Measurements from ENCODE around the gene KRTAP4-12. TPM values are rescaled to one million over a fixed set of nuclear protein-coding genes. Genes with fewer than 3 reads are reported as not detected.
"Not testable (repeated sequence)": the region's sequence is repeated elsewhere in the genome, so short reads cannot be mapped to it uniquely, and the experiment has no call there.

KRTAP4-12 gene
- total RNA-seq, 1 donor, result not detected

DNA sequence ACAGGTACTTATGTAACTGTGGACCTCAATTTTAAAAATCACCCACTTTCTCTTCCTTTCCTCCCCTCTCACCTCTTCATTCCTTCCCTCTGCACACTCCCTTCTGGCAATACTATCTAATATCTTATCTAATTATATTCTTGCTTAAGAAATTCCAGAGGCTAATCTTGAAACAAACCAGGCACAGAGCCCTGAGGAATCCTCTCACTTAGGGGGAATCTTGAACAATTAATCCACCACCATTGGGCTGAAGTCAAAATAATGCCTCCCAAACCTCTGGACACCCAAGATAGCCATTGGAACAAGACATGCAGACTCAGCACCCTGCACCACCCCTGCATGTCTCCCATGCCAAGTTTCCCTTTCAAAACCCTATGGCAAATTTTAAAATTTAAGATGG is 17.4 kb upstream of the KRTAP4-12 start:
- no peak overlapping the region for H3K4me3 ChIP-seq (ENCODE audit: low read depth, low read length)
- no peak for DNase-seq (ENCODE audit: low read depth)
- TF ChIP-seq, protein P1, sequence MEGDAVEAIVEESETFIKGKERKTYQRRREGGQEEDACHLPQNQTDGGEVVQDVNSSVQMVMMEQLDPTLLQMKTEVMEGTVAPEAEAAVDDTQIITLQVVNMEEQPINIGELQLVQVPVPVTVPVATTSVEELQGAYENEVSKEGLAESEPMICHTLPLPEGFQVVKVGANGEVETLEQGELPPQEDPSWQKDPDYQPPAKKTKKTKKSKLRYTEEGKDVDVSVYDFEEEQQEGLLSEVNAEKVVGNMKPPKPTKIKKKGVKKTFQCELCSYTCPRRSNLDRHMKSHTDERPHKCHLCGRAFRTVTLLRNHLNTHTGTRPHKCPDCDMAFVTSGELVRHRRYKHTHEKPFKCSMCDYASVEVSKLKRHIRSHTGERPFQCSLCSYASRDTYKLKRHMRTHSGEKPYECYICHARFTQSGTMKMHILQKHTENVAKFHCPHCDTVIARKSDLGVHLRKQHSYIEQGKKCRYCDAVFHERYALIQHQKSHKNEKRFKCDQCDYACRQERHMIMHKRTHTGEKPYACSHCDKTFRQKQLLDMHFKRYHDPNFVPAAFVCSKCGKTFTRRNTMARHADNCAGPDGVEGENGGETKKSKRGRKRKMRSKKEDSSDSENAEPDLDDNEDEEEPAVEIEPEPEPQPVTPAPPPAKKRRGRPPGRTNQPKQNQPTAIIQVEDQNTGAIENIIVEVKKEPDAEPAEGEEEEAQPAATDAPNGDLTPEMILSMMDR (IDR thresholded peaks at IDR 0.05; ENCODE audit: insufficient read depth, low read depth, low read length), result no peak

DNA sequence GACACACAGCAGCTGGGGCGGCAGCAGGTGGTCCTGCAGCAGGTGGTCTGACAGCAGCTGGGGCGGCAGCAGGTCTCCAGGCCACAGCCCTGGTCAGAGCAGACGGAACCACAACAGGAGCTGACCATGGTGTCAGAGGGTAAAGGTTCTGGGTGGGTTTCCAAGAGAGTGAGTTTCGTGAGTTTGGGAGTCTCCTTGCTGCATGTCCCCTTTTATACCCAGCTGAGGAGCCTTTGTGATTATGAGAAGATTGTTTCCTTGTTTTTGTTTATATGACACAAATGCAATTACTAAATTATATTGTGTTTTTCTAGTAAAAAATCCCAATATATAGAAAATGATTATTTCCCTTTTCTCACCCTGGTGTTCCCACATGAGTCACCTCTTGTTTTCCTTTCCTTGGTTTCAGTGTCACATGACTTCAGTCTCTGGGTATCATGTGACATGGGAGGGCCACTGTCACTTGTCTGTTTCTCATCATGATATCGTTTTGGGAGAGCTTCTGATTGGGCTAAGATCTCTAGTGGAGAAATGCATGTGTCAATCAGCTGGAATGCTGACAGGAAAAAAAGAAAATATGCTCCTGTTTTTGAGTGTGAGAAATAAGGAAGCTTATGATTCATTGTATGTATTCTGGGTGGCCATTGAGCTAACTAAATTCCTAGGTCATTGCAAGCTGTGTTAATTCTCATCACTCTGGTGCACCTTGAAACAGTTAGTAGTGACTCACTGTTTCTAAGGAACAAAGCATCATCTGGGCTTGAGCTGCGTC is 16.6 kb upstream of the KRTAP4-12 start, which contains the start of gene KRTAP4-6:
Gene KRTAP4-6, minus strand, starts transcription at position 185 of the 772 bp plus-strand sequence. Its CDS starts 57 bp downstream, at position 128.
- TF ChIP-seq, protein P1 (IDR thresholded peaks at IDR 0.05; ENCODE audit: insufficient read depth, low read depth, low read length), result no peak
- no peak within 1 kb of the TSS for H3K4me3 ChIP-seq (ENCODE audit: low read depth, low read length)
- peak; percentile 15 for DNase-seq (ENCODE audit: low read depth)

DNA sequence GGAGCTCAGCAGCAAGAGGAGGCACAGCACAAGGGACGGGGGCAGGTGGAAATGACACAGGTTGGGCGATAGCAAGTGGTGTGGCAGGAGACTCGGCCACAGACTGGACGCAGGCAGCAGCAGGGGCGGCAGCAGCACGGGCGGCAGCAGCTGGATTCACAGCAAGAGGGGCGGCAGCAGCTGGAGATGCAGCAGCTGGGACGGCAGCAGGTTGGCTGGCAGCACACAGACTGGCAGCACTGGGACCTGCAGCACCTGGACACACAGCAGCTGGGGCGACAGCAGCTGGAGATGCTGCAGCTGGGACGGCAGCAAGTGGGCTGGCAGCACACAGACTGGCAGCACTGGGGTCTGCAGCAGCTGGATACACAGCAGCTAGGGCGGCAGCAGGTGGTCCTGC is 15.9 kb upstream of the KRTAP4-12 start:
- H3K4me3 ChIP-seq (ENCODE audit: low read depth, low read length); DNase-seq (ENCODE audit: low read depth): not testable (repeated sequence)

DNA sequence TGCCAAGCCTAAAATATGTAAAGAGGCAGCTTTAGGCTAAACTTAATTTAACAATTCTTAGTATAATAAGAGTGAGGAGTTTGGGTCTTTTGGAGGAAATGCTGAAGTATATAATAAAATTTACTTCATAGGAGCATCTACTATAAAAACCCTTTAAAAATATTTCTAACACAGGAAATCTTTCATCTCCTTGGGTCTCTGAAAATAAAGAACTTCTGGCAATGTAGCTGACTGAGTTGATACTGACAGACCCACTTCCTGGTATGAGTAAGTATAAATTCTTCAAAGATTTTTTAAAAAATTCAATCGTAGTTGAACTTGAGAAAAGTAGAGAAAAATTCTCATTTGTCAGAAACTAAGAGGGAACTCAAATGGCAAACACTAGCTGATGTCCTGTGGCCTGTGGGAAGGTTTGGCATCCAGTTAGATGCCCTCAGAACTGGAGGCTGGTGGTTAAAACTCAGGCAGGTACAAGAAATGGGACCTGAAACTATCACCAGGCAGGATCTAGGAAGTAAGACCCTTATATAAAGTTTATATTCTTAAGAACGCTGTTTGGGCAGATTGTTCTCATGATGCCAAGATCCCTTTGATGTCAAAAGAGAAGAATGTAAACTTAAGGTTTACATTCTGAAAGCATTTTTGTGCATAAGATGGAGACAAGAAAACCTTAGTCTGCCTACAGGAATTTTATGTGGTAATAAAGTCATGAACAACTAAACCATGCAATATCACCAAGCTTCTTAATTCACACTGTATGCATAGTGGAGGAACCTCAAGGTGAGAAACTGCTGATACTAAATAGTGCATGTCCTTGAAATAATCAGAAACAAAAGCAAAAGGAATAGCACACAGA is 10.1 kb upstream of the KRTAP4-12 start:
- TF ChIP-seq, protein P1 (IDR thresholded peaks at IDR 0.05; ENCODE audit: insufficient read depth, low read depth, low read length), result no peak
- DNase-seq (ENCODE audit: low read depth), result no peak
- no peak overlapping the region for H3K4me3 ChIP-seq (ENCODE audit: low read depth, low read length)

DNA sequence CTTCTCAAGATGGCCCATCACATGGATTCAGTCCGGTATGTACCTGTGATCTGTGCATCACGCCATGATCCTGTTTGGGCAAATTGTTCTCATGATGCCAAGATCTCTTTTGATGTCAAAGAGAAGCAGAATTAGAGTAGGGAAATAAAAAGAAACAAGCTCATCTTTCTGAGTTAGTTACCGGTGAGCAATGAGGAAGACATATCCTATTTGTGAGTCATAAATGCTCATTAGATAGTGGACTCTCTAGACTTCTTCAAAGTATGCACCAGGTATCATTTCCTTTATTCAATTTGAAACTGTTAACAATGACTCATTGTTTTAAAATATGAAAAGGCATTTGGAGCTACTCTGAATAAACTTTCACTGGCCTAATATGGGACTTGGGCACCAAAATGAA is 8.0 kb upstream of the KRTAP4-12 start:
- H3K4me3 ChIP-seq (ENCODE audit: low read depth, low read length), result no peak overlapping the region
- TF ChIP-seq, protein P1 (IDR thresholded peaks at IDR 0.05; ENCODE audit: insufficient read depth, low read depth, low read length), result no peak
- no peak for DNase-seq (ENCODE audit: low read depth)

DNA sequence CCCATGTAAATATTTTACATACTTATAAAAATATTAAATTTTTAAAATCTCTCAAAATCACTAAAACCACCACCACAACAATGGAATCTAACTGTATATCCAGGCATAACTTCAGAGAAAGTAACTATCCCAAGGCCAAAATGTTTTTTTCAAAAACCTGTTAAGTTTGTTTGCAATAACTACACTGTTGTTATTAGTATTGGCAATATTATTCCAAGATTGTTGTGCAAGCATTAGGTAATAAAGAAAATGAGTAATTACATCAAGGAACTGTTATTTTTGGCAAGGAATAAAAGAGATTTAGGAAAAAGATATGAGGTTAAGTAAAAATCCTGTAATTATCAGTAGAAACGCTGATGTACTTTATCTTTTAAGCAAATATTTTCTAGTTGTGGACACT is 3.4 kb upstream of the KRTAP4-12 start:
- no peak overlapping the region for H3K4me3 ChIP-seq (ENCODE audit: low read depth, low read length)
- no peak for DNase-seq (ENCODE audit: low read depth)
- TF ChIP-seq, protein P1 (IDR thresholded peaks at IDR 0.05; ENCODE audit: insufficient read depth, low read depth, low read length), result no peak

DNA sequence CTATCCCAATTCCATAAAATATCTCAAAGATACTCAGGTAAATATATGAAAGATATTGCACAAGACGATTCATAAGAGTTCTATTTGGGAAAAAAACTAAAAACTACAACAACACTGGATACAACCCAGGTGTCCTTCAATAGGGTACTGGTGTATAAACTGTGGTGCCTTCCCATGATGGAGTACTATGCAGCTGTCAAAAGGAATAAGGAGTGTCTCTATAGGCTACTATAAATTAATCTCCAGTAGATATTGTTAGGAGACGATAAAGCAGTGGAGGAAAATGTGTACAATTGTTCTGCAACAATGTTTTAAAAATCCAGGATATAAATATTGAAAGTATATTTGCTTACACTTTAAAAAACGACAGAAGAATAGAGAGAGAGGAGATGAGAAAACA is 2.4 kb upstream of the KRTAP4-12 start:
- no peak for DNase-seq (ENCODE audit: low read depth)
- TF ChIP-seq, protein P1 (IDR thresholded peaks at IDR 0.05; ENCODE audit: insufficient read depth, low read depth, low read length), result no peak
- no peak overlapping the region for H3K4me3 ChIP-seq (ENCODE audit: low read depth, low read length)
